Measurements from ENCODE around the gene FBXL16. TPM values are rescaled to one million over a fixed set of nuclear protein-coding genes. Genes with fewer than 3 reads are reported as not detected.

The FBXL16 gene
- total RNA-seq, 1 experiment from 2014 or later = 40.5 TPM

- no TSS peak for BruUV-seq (replicated peaks)
- Mint-ChIP-seq H3K27ac (ENCODE audit: low read depth, unreplicated experiment) (no peak overlapping the region), H3K4me3 (ENCODE audit: unreplicated experiment) (no peak overlapping the region), H3K27me3 (ENCODE audit: insufficient read depth, unreplicated experiment) (no peaks in the 10 kb centered on the region), H3K9me3 (ENCODE audit: unreplicated experiment) (no peaks in the 10 kb centered on the region), H3K4me1 (ENCODE audit: insufficient read depth, unreplicated experiment) (no peaks in the 10 kb centered on the region), H3K36me3 (ENCODE audit: insufficient read depth, unreplicated experiment) (peaks cover 19% of the 10 kb centered on the region)
- no peak for TF ChIP-seq CTCF (IDR thresholded peaks at IDR 0.05; ENCODE audit: unreplicated experiment)
- CTCF ChIA-PET = interaction anchor here (0.7 to 1.1 kb wide), 3 partner anchors 7 to 15 kb away, joined by 3 to 5 read pairs (median 3); no protein-coding TSS in a partner anchor
- POLR2A ChIA-PET = no interaction called here
- DNase-seq (ENCODE audit: unreplicated experiment) = no peak
- intact Hi-C loops (cut with micrococcal nuclease) = no loop called here
Measured at GRCh38 chr16:658679-659571, 46.7 kb downstream of the FBXL16 start.

GRCh38 chr16:657487-657886 is 48.1 kb downstream of the FBXL16 start:
- peaks cover 20% of the 10 kb centered on the region for H3K36me3 Mint-ChIP-seq (ENCODE audit: insufficient read depth, unreplicated experiment)
- H3K27me3 Mint-ChIP-seq (ENCODE audit: insufficient read depth, unreplicated experiment) = no peaks in the 10 kb centered on the region
- ChIA-PET POLR2A (interaction anchor here (0.5 to 1.2 kb wide), 2 partner anchors 49 to 1174 kb away, joined by 4 read pairs; no protein-coding TSS in a partner anchor), CTCF (no interaction called here)
- H3K27ac Mint-ChIP-seq (ENCODE audit: low read depth, unreplicated experiment) = no peak overlapping the region
- no peaks in the 10 kb centered on the region for H3K9me3 Mint-ChIP-seq (ENCODE audit: unreplicated experiment)
- intact Hi-C loops (cut with micrococcal nuclease) = no loop called here
- BruUV-seq (replicated peaks) = no TSS peak
- H3K4me3 Mint-ChIP-seq (ENCODE audit: unreplicated experiment) = no peak overlapping the region
- H3K4me1 Mint-ChIP-seq (ENCODE audit: insufficient read depth, unreplicated experiment) = no peaks in the 10 kb centered on the region
- no peak for TF ChIP-seq CTCF (IDR thresholded peaks at IDR 0.05; ENCODE audit: unreplicated experiment)
- DNase-seq (ENCODE audit: unreplicated experiment) = no peak

GRCh38 chr16:654034-654433 is 51.6 kb downstream of the FBXL16 start:
- ChIA-PET CTCF (no interaction called here), POLR2A (interaction anchor here (0.6 to 0.9 kb wide), 2 partner anchors 8 to 125 kb away, joined by 3 to 4 read pairs; no protein-coding TSS in a partner anchor)
- intact Hi-C loops (cut with micrococcal nuclease) = no loop called here
- no peaks in the 10 kb centered on the region for H3K27me3 Mint-ChIP-seq (ENCODE audit: insufficient read depth, unreplicated experiment)
- H3K27ac Mint-ChIP-seq (ENCODE audit: low read depth, unreplicated experiment) = no peak overlapping the region
- H3K9me3 Mint-ChIP-seq (ENCODE audit: unreplicated experiment) = no peaks in the 10 kb centered on the region
- no peak for TF ChIP-seq CTCF (IDR thresholded peaks at IDR 0.05; ENCODE audit: unreplicated experiment)
- DNase-seq (ENCODE audit: unreplicated experiment) = no peak
- BruUV-seq (replicated peaks) = no TSS peak
- H3K36me3 Mint-ChIP-seq (ENCODE audit: insufficient read depth, unreplicated experiment) = peaks cover 20% of the 10 kb centered on the region
- H3K4me1 Mint-ChIP-seq (ENCODE audit: insufficient read depth, unreplicated experiment) = peaks cover 5% of the 10 kb centered on the region
- H3K4me3 Mint-ChIP-seq (ENCODE audit: unreplicated experiment) = no peak overlapping the region

GRCh38 chr16:652454-653305 is 52.9 kb downstream of the FBXL16 start:
- BruUV-seq (replicated peaks) = no TSS peak
- no peak for TF ChIP-seq CTCF (IDR thresholded peaks at IDR 0.05; ENCODE audit: unreplicated experiment)
- intact Hi-C loops (cut with micrococcal nuclease) = no loop called here
- Mint-ChIP-seq H3K27ac (ENCODE audit: low read depth, unreplicated experiment) (no peak overlapping the region), H3K9me3 (ENCODE audit: unreplicated experiment) (no peaks in the 10 kb centered on the region), H3K36me3 (ENCODE audit: insufficient read depth, unreplicated experiment) (peaks cover 27% of the 10 kb centered on the region), H3K4me3 (ENCODE audit: unreplicated experiment) (no peak overlapping the region), H3K4me1 (ENCODE audit: insufficient read depth, unreplicated experiment) (peaks cover 5% of the 10 kb centered on the region), H3K27me3 (ENCODE audit: insufficient read depth, unreplicated experiment) (no peaks in the 10 kb centered on the region)
- POLR2A ChIA-PET = no interaction called here
- CTCF ChIA-PET = interaction anchor here (0.7 to 1.2 kb wide), 4 partner anchors 10 to 31 kb away, joined by 3 read pairs; no protein-coding TSS in a partner anchor
- no peak for DNase-seq (ENCODE audit: unreplicated experiment)
